ENCODE results near the gene ACOX1.

The ACOX1 gene

DNA sequence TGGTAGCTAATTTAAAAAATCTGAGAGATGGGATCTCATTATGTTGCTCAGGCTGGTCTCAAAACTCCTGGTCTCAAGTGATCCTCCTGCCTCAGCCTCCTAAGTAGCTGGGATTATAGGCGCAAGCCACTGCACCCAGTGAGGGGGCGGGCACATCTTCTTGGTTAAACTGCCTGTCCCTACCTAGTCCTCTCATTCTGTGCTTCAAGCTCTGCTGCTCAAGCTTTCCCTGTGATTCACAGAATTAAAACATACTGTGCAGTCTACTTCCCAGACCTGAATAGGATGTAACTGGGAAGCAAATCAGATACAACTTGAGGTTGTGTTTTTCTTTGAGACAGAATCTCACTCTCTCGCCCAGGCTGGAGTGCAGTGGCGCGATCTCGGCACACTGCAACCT is 76.6 kb downstream of the ACOX1 start:
- FAIRE-seq: no peak

DNA sequence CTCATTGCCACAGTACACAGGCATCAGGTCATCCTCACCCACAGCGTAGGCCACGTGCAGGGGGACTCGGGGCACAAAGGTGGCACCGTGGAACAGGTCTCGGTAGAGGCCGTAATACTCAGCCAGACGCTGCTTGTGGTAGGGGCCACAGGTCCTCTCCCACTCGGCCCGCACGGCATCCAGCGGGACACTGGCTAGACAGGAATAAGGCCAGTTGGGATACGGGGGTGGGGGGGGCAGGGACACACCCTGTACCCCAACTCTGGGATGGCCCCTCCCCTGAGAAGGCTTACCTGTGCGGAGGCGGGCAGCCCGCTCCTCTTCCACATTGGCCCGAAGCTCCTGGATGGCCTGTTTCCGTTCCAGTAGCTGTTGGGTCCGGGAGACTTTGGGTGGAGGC is 77.2 kb downstream of the ACOX1 start:
- no peak for FAIRE-seq

DNA sequence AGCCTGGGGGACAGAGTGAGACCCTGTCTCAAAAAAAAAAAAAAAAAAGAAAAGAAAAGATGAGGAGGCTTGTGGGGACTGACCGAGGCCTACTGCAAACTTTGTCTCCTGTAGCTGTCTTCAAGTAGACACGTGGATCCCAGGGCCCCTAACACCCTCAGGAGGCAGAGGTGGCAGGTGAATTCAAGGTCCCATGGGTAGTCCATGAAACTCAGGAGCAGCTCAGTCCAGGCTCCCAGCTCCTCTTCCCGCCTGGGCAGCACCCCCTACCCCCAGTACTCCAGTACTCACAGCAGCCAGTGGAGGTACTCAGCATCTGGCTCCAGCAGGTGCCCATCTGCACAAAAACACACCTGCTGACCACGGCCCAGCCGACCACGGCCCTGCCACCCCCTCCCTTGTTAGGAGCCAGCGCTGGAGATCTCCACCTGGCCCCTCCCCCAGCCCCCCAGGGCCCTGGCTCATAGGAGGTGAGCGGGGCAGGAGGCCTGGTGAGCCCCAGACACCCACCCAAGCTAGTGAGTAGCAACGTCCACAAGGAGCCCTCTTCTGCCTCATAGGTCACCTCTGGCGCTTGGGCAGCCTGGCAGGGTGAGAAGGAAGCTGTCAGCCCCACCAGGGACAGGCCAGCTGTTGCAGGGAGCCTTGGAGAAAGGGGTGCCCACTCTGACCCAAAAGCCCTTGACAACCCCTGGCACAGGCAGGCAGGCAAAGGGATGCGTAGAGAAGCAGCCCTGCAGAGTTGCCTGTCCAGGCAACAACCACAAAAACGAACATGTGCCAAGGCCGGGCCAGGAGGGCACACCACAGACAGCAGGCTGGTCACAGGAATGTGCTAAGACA is 78.1 kb downstream of the ACOX1 start:
- no peak for FAIRE-seq

DNA sequence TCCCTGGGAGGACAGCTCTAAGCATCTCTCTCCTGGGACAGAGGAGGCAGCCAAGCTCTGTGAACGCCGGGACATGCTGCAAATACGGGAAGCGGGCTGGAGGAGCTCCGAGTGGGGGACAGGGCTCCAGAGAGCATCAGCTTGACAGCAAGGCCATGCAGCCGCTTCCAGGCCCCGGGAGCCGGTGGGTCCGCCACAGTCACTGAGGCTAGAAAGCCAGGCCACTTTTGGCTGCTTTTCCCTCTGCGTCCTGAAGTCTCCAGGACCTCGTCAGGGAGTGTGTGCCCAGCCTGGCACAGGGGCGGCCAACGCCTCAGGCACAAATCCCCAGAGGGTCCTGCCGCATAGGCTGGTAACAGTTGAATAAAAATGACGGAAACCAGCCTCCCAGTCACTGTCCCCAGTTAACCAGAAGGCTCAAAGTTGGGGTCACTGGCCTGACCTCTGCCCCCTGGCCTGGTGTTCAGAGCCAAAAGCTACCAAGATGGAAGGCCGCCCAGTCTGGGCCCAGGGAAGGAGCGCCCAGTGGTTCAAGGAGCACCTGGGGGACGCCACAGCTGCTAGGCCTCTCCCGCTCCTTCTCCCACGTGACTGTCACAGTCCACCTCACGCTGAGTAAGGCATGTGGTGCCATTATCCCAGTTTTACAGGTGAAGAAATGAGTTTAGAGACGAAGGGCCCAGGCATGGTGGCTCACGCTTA is 79.0 kb downstream of the ACOX1 start:
- FAIRE-seq: no peak

DNA sequence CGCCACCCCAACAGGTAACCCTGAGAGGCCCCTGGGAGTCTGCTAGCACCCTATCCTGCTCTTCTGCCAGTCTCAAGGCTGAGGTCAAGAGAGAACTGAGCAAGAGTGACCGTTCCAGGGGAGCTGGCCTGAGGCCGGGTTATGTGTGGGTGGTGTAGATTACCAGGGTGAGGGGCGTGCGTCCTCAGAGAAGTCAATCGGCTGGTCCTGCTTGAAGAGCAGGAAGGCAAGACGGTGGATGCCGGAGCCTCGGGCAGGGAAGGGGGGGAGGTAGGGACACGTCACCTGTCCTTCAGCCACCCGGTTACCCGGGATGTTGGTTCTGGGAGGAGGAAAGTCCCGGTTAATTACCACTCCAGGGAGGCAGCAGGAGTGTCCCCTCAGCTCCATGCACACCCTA is 79.6 kb downstream of the ACOX1 start:
- FAIRE-seq: no peak

DNA sequence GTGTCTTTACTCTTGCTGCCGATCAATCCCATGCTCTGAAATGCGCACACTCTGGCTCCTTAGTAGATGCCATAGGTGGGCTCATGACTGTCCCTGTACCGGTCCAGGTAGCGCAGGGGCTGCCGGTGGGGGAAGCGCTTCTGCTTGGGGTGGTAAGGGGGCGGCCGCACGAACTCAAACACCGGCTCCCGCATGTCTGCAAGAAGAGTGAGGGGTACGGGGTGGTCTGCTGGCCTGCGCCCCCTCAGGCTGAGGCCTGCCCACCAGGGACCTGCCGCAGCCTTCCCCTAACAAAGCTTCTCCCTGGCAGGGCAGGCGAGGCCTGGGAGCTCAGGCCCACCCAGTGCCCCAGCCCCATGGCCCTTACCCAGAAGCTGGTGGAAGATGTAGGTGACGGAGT is 80.2 kb downstream of the ACOX1 start:
- FAIRE-seq: no peak

DNA sequence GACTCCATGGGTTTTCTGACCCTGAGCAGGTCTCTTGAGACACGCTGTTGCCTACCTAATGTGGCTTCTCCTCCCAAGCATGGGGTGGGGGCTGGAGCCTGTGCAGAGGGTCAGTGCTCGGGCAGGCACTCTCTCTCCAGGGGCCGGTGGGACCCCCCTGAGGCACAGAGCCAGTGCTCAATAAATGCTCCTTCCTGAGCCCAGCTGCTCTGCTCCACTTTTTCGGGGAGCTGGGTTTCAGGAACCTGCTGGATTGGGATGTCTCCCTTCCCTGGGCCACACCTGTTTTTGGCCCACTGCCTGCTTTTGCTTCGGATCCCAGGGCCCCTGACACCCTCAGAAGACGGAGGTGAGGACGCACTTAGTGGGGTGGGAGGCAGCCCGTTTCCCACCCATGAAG is 80.9 kb downstream of the ACOX1 start:
- no peak for FAIRE-seq

DNA sequence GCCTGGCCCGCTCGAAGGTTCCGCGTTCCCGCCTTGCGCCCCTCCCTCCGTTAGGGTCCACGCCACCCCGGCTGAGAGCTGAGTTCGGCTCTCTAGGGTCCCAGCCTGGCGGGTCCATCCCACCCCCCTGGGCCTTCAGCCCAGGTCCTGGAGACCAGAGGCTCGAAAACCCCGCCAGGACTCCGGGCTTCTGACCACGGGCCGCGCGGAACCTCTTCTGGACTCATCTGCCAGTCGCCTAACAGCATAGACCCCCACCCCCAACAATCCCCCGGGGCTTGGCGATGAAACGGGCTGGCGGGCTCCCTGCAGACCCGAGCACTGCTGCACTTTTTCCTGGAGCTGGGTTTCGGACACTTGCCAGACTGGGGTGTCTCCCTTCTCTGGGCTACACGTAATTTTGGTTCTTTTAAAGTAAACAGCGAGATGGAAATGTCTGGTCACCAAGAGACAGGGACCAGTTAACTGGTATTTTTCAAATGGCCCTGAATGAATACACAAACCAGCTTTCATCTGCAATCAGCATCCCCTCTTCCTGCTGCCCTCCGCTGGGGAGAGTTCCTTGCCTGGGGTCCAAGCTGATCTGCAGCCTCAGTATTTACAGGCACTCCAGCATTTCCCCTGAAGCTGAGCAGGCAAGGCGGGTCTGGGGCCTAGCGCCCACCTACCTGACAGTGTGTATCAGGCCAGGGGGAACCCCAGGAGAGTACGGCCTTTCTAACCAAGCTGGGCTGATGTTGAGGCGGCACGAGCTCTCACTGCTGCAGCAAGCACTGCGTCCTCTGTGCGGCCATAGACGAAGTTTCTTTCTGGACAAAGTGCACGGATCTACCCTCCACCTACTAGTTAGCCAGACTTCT is 81.6 kb downstream of the ACOX1 start:
- FAIRE-seq: no peak

DNA sequence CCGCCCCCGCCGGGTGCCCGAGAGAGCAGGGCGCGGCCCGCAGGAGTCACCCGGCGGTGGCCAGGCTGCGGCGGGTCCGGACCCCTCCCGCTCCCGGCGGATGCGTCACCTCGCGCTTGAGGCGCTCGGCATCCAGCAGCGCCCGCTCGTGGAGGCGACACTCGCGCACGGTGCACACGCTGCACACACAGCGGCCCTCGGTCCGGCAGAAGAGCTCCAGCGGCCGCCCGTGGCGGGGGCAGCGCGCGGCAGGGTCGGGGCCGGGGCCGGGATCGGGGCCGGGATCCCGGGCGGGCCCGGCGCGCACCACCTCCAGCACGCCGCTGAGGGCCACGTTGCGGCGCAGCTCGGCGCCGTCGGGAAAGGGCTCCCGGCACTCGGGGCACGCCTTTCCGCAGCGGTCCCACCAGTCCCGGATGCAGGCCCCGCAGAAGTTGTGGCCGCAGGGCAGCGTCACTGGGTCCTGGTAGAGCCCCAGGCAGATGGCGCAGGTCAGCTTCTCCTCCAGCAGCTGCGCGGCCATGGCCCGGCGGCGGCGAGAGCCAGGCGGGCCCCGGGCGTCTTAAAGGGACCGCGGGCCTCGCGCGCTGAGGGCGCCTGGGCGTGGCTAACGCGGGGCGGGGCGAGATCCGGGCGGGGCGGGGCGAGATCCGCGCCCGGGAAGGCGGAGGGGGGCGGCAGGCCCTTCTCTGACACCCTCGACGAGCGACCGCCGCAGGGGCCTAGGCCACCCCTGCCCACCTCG is 82.4 kb downstream of the ACOX1 start, which contains the start of gene TRIM65:
Gene TRIM65, minus strand, starts transcription at position 537 of the 745 bp plus-strand sequence. Its CDS starts 14 bp downstream, at position 523.
- no peak for FAIRE-seq

DNA sequence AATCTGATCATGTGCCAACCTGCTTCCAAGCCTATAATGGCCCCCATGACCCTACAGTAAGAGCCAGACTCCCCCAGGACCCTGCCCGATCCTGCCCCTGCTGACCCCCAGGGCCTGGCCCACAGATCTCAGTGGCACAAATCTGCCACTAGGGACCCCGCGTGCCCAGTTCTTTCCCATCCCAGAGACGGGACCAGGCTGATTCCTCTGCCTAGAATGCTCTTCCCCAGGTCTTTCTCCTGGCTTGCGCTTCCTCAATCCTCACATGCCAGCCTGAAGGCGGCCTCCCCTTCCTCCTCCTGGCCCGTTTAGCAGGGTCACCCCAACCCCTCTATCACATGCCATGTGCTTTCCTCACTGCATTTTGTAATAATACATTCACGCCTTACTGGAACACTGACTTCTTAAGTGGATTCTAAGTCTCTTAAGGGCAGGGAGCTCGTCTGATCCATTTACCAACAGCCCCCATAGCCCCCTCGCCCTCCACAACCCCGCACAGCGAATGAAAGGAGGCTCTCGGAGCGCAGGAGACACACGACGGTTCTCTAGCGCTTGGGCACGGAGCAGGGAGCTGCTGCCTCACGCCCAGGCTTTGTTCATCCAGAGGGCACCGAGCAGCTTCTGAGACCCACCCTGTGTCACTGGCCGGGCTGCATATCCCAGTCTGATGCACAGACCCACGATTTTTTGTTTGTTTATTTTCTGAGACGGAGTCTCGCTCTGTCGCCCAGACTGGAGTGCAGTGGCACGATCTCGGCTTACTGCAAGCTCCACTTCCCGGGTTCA is 83.4 kb downstream of the ACOX1 start:
- FAIRE-seq: no peak

DNA sequence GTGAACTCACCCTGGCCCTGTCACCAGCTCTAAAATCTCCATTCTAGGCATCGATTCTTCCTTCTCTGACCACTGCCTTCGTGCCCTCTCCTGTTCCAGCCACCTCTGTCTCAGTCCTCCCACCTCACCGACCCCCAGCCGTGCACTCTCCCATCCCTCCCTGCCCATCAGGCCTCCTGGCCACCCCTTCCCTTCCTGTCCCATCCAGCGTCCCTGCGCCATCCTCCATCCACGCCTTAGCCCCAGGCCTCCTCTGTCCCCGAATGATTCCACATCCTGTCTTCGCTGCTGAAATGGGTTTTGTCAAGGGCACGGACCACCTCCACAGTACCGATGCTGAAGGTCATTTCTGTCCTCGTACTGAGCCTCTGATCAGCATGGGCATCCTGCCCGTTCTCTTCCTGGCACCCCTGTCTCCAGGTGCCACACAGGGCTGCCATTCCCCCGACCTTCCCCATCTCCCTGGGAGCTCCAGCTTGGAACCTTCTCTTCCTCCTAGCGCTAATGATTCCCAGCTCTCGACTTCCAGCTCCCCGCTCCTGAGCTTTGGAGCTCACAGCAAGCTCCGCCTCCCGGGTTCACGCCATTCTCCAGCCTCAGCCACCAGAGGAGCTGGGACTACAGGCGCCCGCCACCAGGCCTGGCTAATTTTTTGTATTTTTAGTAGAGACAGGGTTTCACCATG is 84.8 kb downstream of the ACOX1 start:
- no peak for FAIRE-seq

DNA sequence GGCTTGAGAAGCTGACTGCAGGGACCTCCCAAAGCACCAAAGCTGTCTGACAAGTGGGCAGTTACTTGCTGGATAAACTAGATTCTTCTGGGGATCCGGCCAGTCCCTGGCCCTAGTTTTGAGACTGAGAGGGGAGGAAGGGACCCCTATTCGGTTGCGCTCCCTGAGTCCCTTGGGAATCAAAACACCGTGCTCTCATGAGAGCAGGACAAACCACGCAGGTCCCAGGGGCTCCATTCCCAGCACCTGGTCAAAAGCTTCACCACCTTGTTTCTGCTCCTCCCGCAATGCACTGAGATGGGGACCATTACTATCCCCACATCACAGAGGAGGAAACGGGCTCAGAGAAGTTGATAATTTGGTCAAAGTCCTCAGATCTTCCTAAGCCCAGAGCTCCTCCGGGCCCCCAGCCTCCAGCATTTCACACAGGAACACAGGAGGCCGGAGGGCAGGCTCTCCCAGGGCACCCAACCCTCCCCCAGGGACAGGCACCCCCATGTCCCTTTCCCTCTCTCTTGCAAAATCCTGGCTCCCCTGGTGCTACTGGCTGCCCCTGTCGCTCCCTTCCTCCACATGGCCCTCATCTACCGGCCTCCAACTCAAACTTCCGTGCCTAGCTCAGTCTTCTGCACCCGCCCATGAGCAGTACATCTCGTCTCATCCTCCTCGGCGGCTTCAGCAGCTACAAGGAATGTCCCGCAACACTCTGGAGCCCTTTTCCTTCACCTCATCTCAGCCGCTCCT is 85.5 kb downstream of the ACOX1 start:
- no peak for FAIRE-seq

DNA sequence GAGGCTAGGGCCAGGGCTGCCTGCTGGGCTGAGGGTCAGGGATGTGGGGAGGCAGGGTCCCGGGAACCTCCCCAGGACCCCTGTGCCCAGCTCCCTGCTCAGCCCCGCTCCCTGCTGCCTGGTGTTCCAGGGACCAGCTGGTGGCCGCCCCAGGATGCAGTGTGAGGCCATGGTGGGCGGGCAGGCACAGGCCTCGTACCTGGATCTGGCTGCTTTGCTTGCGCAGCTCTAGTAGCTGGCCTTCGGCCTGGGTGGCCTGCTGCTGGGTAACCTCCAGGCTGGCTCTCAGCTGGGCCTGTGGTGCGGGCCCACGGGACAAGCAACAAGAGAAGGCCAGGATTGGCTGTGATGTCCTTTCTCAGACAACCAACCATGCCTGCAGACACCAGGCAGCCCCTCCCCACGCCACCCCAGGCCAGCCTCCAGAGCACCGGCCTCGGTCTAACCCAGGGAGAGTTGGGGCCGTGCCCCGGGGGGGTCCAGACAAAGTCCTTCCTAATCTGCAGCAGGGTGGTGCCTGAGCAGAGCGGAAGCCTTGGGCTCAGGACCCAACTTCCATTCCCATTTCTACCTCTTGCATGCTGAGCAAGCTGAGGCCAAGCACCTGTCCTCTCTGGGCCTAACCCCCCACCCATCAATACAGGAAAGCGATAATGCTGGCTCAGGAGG is 86.3 kb downstream of the ACOX1 start:
- FAIRE-seq: no peak

DNA sequence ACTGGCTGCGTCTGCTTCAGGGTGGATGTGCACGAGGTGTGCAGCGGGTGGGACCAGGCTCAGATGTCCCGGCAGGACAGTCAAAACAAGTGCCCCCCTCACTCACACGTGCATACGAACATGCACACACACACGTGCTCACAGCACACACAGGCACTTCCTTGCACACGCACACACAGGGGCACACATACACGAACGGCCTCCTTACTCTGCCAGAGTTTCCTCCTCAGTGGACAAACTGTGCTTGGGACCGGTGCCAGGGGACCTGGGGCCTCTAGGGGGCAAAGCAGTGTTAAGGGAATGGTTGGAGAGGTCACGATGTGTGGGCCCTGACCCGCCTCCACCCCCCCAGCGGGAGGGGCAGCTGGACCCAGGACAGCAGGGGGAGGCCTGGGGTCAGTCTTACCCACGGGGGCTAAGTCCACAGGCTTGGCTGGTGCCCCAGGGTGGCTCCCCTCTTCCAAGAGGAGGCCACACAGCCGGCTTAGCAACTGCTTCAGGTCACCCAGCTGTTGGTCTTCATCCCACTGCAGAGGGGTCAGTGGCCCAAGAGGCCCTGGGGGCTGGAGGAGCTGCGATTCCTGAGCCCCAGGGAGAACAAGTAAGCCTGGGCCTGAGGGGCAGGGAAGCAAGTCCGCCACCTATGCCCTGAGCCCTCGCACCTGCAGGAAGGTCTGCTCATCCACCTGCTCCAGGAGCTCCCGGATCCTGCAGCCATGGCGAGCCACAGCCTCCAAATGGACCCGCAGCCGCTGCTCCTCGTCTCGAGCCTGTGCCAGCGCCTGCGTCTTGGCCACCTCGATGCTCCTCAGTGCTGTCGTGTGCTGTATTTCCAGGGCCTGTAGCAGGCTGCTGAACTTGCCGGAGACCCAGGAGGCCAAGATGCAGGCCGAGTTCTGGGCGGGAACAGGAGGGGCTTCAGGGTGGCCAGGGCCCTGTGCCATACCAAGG is 87.1 kb downstream of the ACOX1 start:
- FAIRE-seq: no peak
